Thyroid gland (tissue), 4 donors: ENCODE data around the gene S100A9. TPM values are rescaled to one million over a fixed set of nuclear protein-coding genes. Genes with fewer than 3 reads are reported as not detected.

Experiments used
- DNase-seq, 2 donors: peaks; one replicate each; pipeline ENCODE4 v3.0.0-alpha.2; 2019
- H3K27ac ChIP-seq, 3 donors: fragments of 200-600 bp; sonication (generic); 1 replicate in 2 of 3; 2 replicates in 1 of 3; pipeline ENCODE4 v1.5.1; 2016 to 2019; ENCODE audit warnings: mild to moderate bottlenecking in 1 of 3, moderate library complexity in 1 of 3
- H3K27me3 ChIP-seq: fragments of 200-600 bp; sonication (generic); one replicate; pipeline ENCODE4 v1.5.1; 2019
- H3K36me3 ChIP-seq, 2 donors: fragments of 200-600 bp; sonication (generic); one replicate each; pipeline ENCODE4 v1.5.1; 2016 to 2019
- H3K4me1 ChIP-seq, 2 donors: fragments of 200-600 bp; sonication (generic); one replicate each; pipeline ENCODE4 v1.5.1; 2017 to 2019
- H3K4me3 ChIP-seq, 3 donors: fragments of 200-600 bp; sonication (generic); replicated peaks in 1 of 3; 1 replicate in 2 of 3; 2 replicates in 1 of 3; pipeline ENCODE4 v1.5.1; 2016; ENCODE audit warnings: mild to moderate bottlenecking in 1 of 3
- H3K9me3 ChIP-seq: fragments of 200-600 bp; sonication (generic); one replicate; pipeline ENCODE4 v1.5.1; 2017
- CTCF ChIP-seq, 6 experiments: fragments of 200-600 bp in 3 of 6; fragments of 450-650 bp in 3 of 6; sonication (generic) in 3 of 6; IDR thresholded peaks; one replicate each; pipeline ENCODE4 v1.5.1; 2016 to 2019; ENCODE audit warnings: antibody characterized with exemption in 6 of 6, mild to moderate bottlenecking in 2 of 6, inconsistent platforms in 1 of 6, moderate library complexity in 1 of 6
- POLR2A ChIP-seq, 2 donors: fragments of 450-650 bp; IDR thresholded peaks; one replicate each; pipeline ENCODE4 v1.6.1; 2017; ENCODE audit warnings: antibody characterized with exemption in 2 of 2, mild to moderate bottlenecking in 2 of 2, moderate library complexity in 1 of 2
- WGBS, 2 donors: methylation state at CpG; one replicate each; pipeline ENCODE4 v1.1.5; 2017; 5-methylcytosine and 5-hydroxymethylcytosine counted together
- intact Hi-C: fragments of 100-400 bp; cut with DNase I; formaldehyde crosslinking; loops from one replicate; pipeline ENCODE4 v1.15.1; 2023
- total RNA-seq, 4 donors: library from RNA; depleted of rRNA; stranded (reverse); fragments of >200 nt; gene quantifications; one replicate each; pipeline ENCODE4 v1.2.3, GENCODE V29; 2016

The S100A9 gene
- total RNA-seq = 100 to 1,000 TPM in 1 of 4 donors, 10 to 100 TPM in 3; 36.2 to 285 (median 66.0) TPM

GRCh38 chr1:153357853-153358690 is at the start of gene S100A9:
Gene S100A9 (plus strand): TSS chr1:153357854. CDS start chr1:153358284, 430 bp downstream.
- Histone ChIP-seq H3K9me3 (no peaks in the 10 kb centered on the region), H3K27me3 (no peaks in the 10 kb centered on the region), H3K4me3 (no peak within 1 kb of the TSS), H3K36me3 (no peaks in the 10 kb centered on the region), H3K27ac (no peak within 1 kb of the TSS), H3K4me1 (no peaks in the 10 kb centered on the region)
- 82 to 88% methylated on average over 11 of the region's 11 CpGs for whole genome bisulfite sequencing, 2 donors
- intact Hi-C loops = no loop called here
- DNase-seq = no peak
- TF ChIP-seq CTCF (IDR thresholded peaks at IDR 0.05) = no peak
- no peak for TF ChIP-seq POLR2A (IDR thresholded peaks at IDR 0.05)

- no peak for DNase-seq
- H3K36me3 ChIP-seq = no peaks in the 10 kb centered on the region
- intact Hi-C loops = no loop called here
- H3K27ac ChIP-seq = no peak overlapping the region
- WGBS, 2 donors = 66 to 98% methylated on average over 2 of the region's 2 CpGs
- no peak overlapping the region for H3K4me3 ChIP-seq
- H3K9me3 ChIP-seq = no peaks in the 10 kb centered on the region
- H3K4me1 ChIP-seq = no peaks in the 10 kb centered on the region
- no peak for TF ChIP-seq POLR2A (IDR thresholded peaks at IDR 0.05)
- no peak for TF ChIP-seq CTCF (IDR thresholded peaks at IDR 0.05)
- H3K27me3 ChIP-seq = no peaks in the 10 kb centered on the region
Observed at GRCh38 chr1:153308540-153308939, 49.1 kb upstream of the S100A9 start.

- intact Hi-C loops = no loop called here
- no peak for DNase-seq
- H3K27me3 ChIP-seq = no peaks in the 10 kb centered on the region
- H3K4me3 ChIP-seq = no peak overlapping the region
- no peaks in the 10 kb centered on the region for H3K36me3 ChIP-seq
- no peak for TF ChIP-seq CTCF (IDR thresholded peaks at IDR 0.05)
- TF ChIP-seq POLR2A (IDR thresholded peaks at IDR 0.05) = no peak
- no peak overlapping the region for H3K27ac ChIP-seq
- no peaks in the 10 kb centered on the region for H3K9me3 ChIP-seq
- WGBS, 2 donors = 59 to 64% methylated on average over 2 of the region's 2 CpGs
- H3K4me1 ChIP-seq = no peaks in the 10 kb centered on the region
Observed at GRCh38 chr1:153309441-153309840, 48.2 kb upstream of the S100A9 start.

GRCh38 chr1:153310526-153310925 is 47.1 kb upstream of the S100A9 start:
- no peaks in the 10 kb centered on the region for H3K4me1 ChIP-seq
- 79 to 83% methylated on average over 7 of the region's 7 CpGs for WGBS, 2 donors
- intact Hi-C loops = no loop called here
- no peak for TF ChIP-seq POLR2A (IDR thresholded peaks at IDR 0.05)
- TF ChIP-seq CTCF (IDR thresholded peaks at IDR 0.05) = no peak
- no peak overlapping the region for H3K4me3 ChIP-seq
- no peak overlapping the region for H3K27ac ChIP-seq
- DNase-seq = no peak
- H3K27me3 ChIP-seq = no peaks in the 10 kb centered on the region
- H3K9me3 ChIP-seq = no peaks in the 10 kb centered on the region
- no peaks in the 10 kb centered on the region for H3K36me3 ChIP-seq

GRCh38 chr1:153312570-153313186 is 45.0 kb upstream of the S100A9 start, which contains the start of gene PGLYRP3:
Gene PGLYRP3 (minus strand): TSS chr1:153312952. CDS start chr1:153310665, 2,287 bp downstream.
- 81 to 86% methylated on average over 4 of the region's 4 CpGs for WGBS, 2 donors
- TF ChIP-seq CTCF (IDR thresholded peaks at IDR 0.05) (no peak), POLR2A (IDR thresholded peaks at IDR 0.05) (no peak)
- DNase-seq = no peak
- Histone ChIP-seq H3K9me3 (no peaks in the 10 kb centered on the region), H3K27me3 (no peaks in the 10 kb centered on the region), H3K4me1 (no peaks in the 10 kb centered on the region), H3K27ac (no peak within 1 kb of the TSS), H3K36me3 (no peaks in the 10 kb centered on the region), H3K4me3 (no peak within 1 kb of the TSS)
- intact Hi-C loops = no loop called here
